ENCODE data around the gene CCDC88B.
A peak's percentile ranks its signal among the peaks of the same experiment; 100 is the strongest.

Gene CCDC88B

GRCh38 chr11:64316672-64317324, 23.2 kb upstream of the CCDC88B start:
- WGBS (ENCODE audit: extremely low coverage, insufficient coverage, low lambda C conversion rate) = no CpG with 5 or more reads among the region's 32 CpGs
- H3K18ac ChIP-seq (ENCODE audit: low read length) = peak overlapping the region; percentile 84
- H2BK15ac ChIP-seq (replicated peaks; ENCODE audit: low read depth) = no peak overlapping the region
- H3K79me2 ChIP-seq (ENCODE audit: control insufficient read depth, insufficient read depth, low read length) = peaks cover 4% of the 10 kb centered on the region
- peak overlapping the region; percentile 86 for H3K27ac ChIP-seq (ENCODE audit: low read depth, low read length)
- H4K8ac ChIP-seq (ENCODE audit: low read depth, low read length) = peak overlapping the region; percentile 58
- H3K9ac ChIP-seq (ENCODE audit: low read length) = peak overlapping the region; percentile 93
- no peak overlapping the region for H2BK120ac ChIP-seq (ENCODE audit: low read depth, low read length)
- peak overlapping the region; percentile 96 for H3K56ac ChIP-seq (ENCODE audit: low read length)
- H3K4me2 ChIP-seq (ENCODE audit: low read length) = peak overlapping the region; percentile 20
- no peak overlapping the region for H4K5ac ChIP-seq (ENCODE audit: low read length)
- no peaks in the 10 kb centered on the region for H3K27me3 ChIP-seq (ENCODE audit: insufficient read depth, low read length, poor library complexity)
- peak overlapping the region; percentile 54 for H2BK5ac ChIP-seq (ENCODE audit: low read length)
- H3K36me3 ChIP-seq (ENCODE audit: control insufficient read depth, insufficient read depth, low read length) = no peaks in the 10 kb centered on the region
- peaks cover 7% of the 10 kb centered on the region for H3K79me1 ChIP-seq (ENCODE audit: low read length)
- peak overlapping the region; percentile 57 for H3K4ac ChIP-seq (ENCODE audit: low read depth, low read length)
- H3K4me3 ChIP-seq (ENCODE audit: low read length) = peak overlapping the region; percentile 91
- H3K4me1 ChIP-seq (ENCODE audit: control insufficient read depth, low read depth, low read length) = peaks cover 3% of the 10 kb centered on the region
- H3K23ac ChIP-seq (ENCODE audit: low read length) = peak overlapping the region; percentile 83
- peak; percentile 79 for DNase-seq
- peak overlapping the region; percentile 24 for H2AK5ac ChIP-seq (ENCODE audit: low read length)

GRCh38 chr11:64317325-64317960, 22.6 kb upstream of the CCDC88B start, which contains the start of gene TRMT112:
TRMT112 (minus strand) TSS chr11:64317559; CDS start chr11:64317526, 33 bp downstream.
- Histone ChIP-seq H3K4me2 (ENCODE audit: low read length) (peak within 1 kb of the TSS; percentile 89), H3K23ac (ENCODE audit: low read length) (peak within 1 kb of the TSS; percentile 83), H3K4me1 (ENCODE audit: control insufficient read depth, low read depth, low read length) (peaks cover 3% of the 10 kb centered on the region), H3K79me1 (ENCODE audit: low read length) (peaks cover 7% of the 10 kb centered on the region), H2BK15ac (replicated peaks; ENCODE audit: low read depth) (no peak within 1 kb of the TSS), H2AK5ac (ENCODE audit: low read length) (peak within 1 kb of the TSS; percentile 24), H2BK5ac (ENCODE audit: low read length) (peak within 1 kb of the TSS; percentile 95), H2BK120ac (ENCODE audit: low read depth, low read length) (peak within 1 kb of the TSS; percentile 49), H3K27me3 (ENCODE audit: insufficient read depth, low read length, poor library complexity) (no peaks in the 10 kb centered on the region), H3K27ac (ENCODE audit: low read depth, low read length) (peak within 1 kb of the TSS; percentile 97), H3K36me3 (ENCODE audit: control insufficient read depth, insufficient read depth, low read length) (no peaks in the 10 kb centered on the region), H3K56ac (ENCODE audit: low read length) (peak within 1 kb of the TSS; percentile 96), H3K9ac (ENCODE audit: low read length) (peak within 1 kb of the TSS; percentile 93), H4K8ac (ENCODE audit: low read depth, low read length) (peak within 1 kb of the TSS; percentile 93), H3K18ac (ENCODE audit: low read length) (peak within 1 kb of the TSS; percentile 84), H3K4ac (ENCODE audit: low read depth, low read length) (peak within 1 kb of the TSS; percentile 83), H3K79me2 (ENCODE audit: control insufficient read depth, insufficient read depth, low read length) (peaks cover 4% of the 10 kb centered on the region), H3K4me3 (ENCODE audit: low read length) (peak within 1 kb of the TSS; percentile 91), H4K5ac (ENCODE audit: low read length) (no peak within 1 kb of the TSS)
- WGBS (ENCODE audit: extremely low coverage, insufficient coverage, low lambda C conversion rate) = no CpG with 5 or more reads among the region's 43 CpGs
- DNase-seq = peak; percentile 100

DNA sequence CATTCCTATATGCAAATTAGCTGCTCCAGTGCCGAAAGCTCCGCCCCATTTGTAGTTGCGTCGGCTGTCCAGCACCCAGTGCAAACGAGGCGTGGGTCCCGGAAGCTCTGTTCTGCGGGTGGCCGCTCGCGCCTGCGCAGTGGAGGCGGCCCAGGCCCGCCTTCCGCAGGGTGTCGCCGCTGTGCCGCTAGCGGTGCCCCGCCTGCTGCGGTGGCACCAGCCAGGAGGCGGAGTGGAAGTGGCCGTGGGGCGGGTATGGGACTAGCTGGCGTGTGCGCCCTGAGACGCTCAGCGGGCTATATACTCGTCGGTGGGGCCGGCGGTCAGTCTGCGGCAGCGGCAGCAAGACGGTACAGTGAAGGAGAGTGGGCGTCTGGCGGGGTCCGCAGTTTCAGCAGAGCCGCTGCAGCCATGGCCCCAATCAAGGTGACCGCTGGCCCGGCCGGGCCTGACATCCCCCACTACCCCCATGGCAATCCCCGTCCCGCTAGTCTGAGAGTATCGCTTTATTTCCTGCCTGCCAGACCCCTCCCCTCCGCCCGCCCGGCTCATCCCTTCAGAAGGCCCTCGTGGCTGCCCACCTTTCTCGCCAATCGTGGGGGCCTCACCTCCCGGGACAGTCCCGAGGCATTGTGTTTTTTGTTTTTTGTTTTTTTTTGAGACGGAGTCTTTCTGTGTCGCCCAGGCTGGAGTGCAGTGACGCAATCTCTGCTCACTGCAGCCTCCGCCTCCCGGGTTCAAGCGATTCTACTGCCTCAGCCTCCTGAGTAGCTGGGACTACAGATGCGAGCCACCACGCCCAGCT, 21.8 kb upstream of the CCDC88B start, which contains the start of gene PRDX5:
TSS of gene PRDX5 (plus strand) at position 161 of the 805 bp plus-strand sequence. CDS start at position 256, 95 bp downstream.
- Histone ChIP-seq H3K27me3 (ENCODE audit: insufficient read depth, low read length, poor library complexity) (no peaks in the 10 kb centered on the region), H3K4me2 (ENCODE audit: low read length) (peak within 1 kb of the TSS; percentile 89), H4K5ac (ENCODE audit: low read length) (no peak within 1 kb of the TSS), H3K23ac (ENCODE audit: low read length) (peak within 1 kb of the TSS; percentile 83), H2BK120ac (ENCODE audit: low read depth, low read length) (peak within 1 kb of the TSS; percentile 49), H4K8ac (ENCODE audit: low read depth, low read length) (peak within 1 kb of the TSS; percentile 93), H3K9ac (ENCODE audit: low read length) (peak within 1 kb of the TSS; percentile 93), H2BK15ac (replicated peaks; ENCODE audit: low read depth) (peak within 1 kb of the TSS; percentile 3), H3K4me1 (ENCODE audit: control insufficient read depth, low read depth, low read length) (peaks cover 3% of the 10 kb centered on the region), H3K36me3 (ENCODE audit: control insufficient read depth, insufficient read depth, low read length) (no peaks in the 10 kb centered on the region), H3K56ac (ENCODE audit: low read length) (peak within 1 kb of the TSS; percentile 96), H3K18ac (ENCODE audit: low read length) (peak within 1 kb of the TSS; percentile 84), H3K4ac (ENCODE audit: low read depth, low read length) (peak within 1 kb of the TSS; percentile 83), H3K79me1 (ENCODE audit: low read length) (peaks cover 7% of the 10 kb centered on the region), H3K4me3 (ENCODE audit: low read length) (peak within 1 kb of the TSS; percentile 91), H3K79me2 (ENCODE audit: control insufficient read depth, insufficient read depth, low read length) (peaks cover 4% of the 10 kb centered on the region), H2BK5ac (ENCODE audit: low read length) (peak within 1 kb of the TSS; percentile 95), H3K27ac (ENCODE audit: low read depth, low read length) (peak within 1 kb of the TSS; percentile 97), H2AK5ac (ENCODE audit: low read length) (peak within 1 kb of the TSS; percentile 24)
- WGBS (ENCODE audit: extremely low coverage, insufficient coverage, low lambda C conversion rate) = no CpG with 5 or more reads among the region's 61 CpGs
- peak; percentile 97 for DNase-seq

DNA sequence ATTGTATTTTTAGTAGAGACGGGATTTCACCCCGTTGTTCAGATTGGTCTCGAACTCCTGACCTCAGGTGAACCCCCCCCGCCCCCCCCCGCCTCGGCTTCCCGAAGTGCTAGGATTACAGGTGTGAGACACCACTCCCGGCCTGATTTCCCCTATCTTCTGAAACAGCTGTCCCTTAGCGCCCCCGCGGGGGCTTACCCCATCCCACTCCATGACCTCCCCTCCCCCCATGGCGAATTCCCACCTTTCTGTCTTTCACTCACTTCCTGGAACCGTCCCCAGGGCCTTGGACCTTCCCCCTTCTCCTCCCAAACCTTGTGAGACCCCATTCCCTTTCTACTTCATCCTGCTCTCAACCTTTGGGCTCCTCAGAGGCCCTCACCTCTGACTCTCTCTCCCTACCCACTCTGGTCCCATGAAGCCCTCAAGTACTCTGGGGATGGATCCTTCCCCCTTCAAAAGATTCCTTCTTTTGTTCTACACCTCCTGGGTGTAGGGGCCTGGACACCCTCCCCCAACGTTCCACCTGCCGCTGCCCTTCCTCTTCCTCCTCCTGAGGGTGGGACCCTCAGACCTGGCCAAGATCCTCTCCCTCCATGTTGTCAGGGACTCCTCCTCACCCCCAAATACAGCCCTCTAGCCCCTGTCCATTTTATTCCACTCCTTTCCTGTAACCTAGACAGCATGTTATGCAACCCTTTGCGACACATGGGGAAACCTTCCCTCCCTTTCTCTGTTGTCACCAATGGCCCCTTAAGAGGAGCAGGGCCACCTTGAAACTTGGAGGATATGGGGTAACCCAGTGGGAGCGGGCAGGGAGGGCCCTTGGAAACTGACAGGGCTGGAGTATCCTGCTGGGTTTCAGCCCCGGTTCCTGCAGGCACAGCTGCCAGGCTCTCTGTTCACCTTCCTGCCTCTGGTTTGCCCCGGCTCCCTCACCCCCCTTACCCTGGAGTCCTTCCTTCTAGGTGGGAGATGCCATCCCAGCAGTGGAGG, 20.9 kb upstream of the CCDC88B start:
- no peaks in the 10 kb centered on the region for H3K27me3 ChIP-seq (ENCODE audit: insufficient read depth, low read length, poor library complexity)
- peak overlapping the region; percentile 83 for H3K4ac ChIP-seq (ENCODE audit: low read depth, low read length)
- peak overlapping the region; percentile 85 for H3K9ac ChIP-seq (ENCODE audit: low read length)
- WGBS (ENCODE audit: extremely low coverage, insufficient coverage, low lambda C conversion rate) = no CpG with 5 or more reads among the region's 19 CpGs
- no peaks in the 10 kb centered on the region for H3K36me3 ChIP-seq (ENCODE audit: control insufficient read depth, insufficient read depth, low read length)
- H3K4me1 ChIP-seq (ENCODE audit: control insufficient read depth, low read depth, low read length) = peaks cover 3% of the 10 kb centered on the region
- H2BK5ac ChIP-seq (ENCODE audit: low read length) = peak overlapping the region; percentile 89
- H2AK5ac ChIP-seq (ENCODE audit: low read length) = peak overlapping the region; percentile 89
- H4K8ac ChIP-seq (ENCODE audit: low read depth, low read length) = peak overlapping the region; percentile 88
- DNase-seq = peak; percentile 87
- peaks cover 4% of the 10 kb centered on the region for H3K79me2 ChIP-seq (ENCODE audit: control insufficient read depth, insufficient read depth, low read length)
- peak overlapping the region; percentile 3 for H2BK15ac ChIP-seq (replicated peaks; ENCODE audit: low read depth)
- H3K27ac ChIP-seq (ENCODE audit: low read depth, low read length) = peak overlapping the region; percentile 97
- peak overlapping the region; percentile 63 for H3K18ac ChIP-seq (ENCODE audit: low read length)
- H3K56ac ChIP-seq (ENCODE audit: low read length) = peak overlapping the region; percentile 92
- peaks cover 7% of the 10 kb centered on the region for H3K79me1 ChIP-seq (ENCODE audit: low read length)
- H3K4me3 ChIP-seq (ENCODE audit: low read length) = no peak overlapping the region
- no peak overlapping the region for H4K5ac ChIP-seq (ENCODE audit: low read length)
- peak overlapping the region; percentile 53 for H3K4me2 ChIP-seq (ENCODE audit: low read length)
- no peak overlapping the region for H3K23ac ChIP-seq (ENCODE audit: low read length)
- H2BK120ac ChIP-seq (ENCODE audit: low read depth, low read length) = peak overlapping the region; percentile 17

- no CpG with 5 or more reads among the region's 7 CpGs for WGBS (ENCODE audit: extremely low coverage, insufficient coverage, low lambda C conversion rate)
- no peak overlapping the region for H3K18ac ChIP-seq (ENCODE audit: low read length)
- no peak for DNase-seq
- H3K4me2 ChIP-seq (ENCODE audit: low read length) = no peak overlapping the region
- peaks cover 3% of the 10 kb centered on the region for H3K4me1 ChIP-seq (ENCODE audit: control insufficient read depth, low read depth, low read length)
- no peak overlapping the region for H3K4me3 ChIP-seq (ENCODE audit: low read length)
- no peak overlapping the region for H3K23ac ChIP-seq (ENCODE audit: low read length)
- no peak overlapping the region for H2BK5ac ChIP-seq (ENCODE audit: low read length)
- H3K36me3 ChIP-seq (ENCODE audit: control insufficient read depth, insufficient read depth, low read length) = no peaks in the 10 kb centered on the region
- H3K27me3 ChIP-seq (ENCODE audit: insufficient read depth, low read length, poor library complexity) = no peaks in the 10 kb centered on the region
- no peak overlapping the region for H4K8ac ChIP-seq (ENCODE audit: low read depth, low read length)
- no peak overlapping the region for H4K5ac ChIP-seq (ENCODE audit: low read length)
- H3K27ac ChIP-seq (ENCODE audit: low read depth, low read length) = no peak overlapping the region
- H2AK5ac ChIP-seq (ENCODE audit: low read length) = no peak overlapping the region
- H2BK120ac ChIP-seq (ENCODE audit: low read depth, low read length) = no peak overlapping the region
- H2BK15ac ChIP-seq (replicated peaks; ENCODE audit: low read depth) = no peak overlapping the region
- no peak overlapping the region for H3K4ac ChIP-seq (ENCODE audit: low read depth, low read length)
- H3K9ac ChIP-seq (ENCODE audit: low read length) = no peak overlapping the region
- H3K79me2 ChIP-seq (ENCODE audit: control insufficient read depth, insufficient read depth, low read length) = peaks cover 4% of the 10 kb centered on the region
- peaks cover 7% of the 10 kb centered on the region for H3K79me1 ChIP-seq (ENCODE audit: low read length)
- H3K56ac ChIP-seq (ENCODE audit: low read length) = no peak overlapping the region
These were observed 19.4 kb upstream of the CCDC88B start for GRCh38 chr11:64320556-64320955.

Data from mesendoderm (in vitro differentiated cells).